HepG2 (cell line): ENCODE measurements around the gene ADCY9. TPM values are rescaled to one million over a fixed set of nuclear protein-coding genes. Genes with fewer than 3 reads are reported as not detected.

Experiments used
- FOXK2 ChIP-seq: fragments of 450-650 bp; IDR thresholded peaks from 2 replicates; pipeline ENCODE4 v1.6.1; 2016
- GABPB1 ChIP-seq: IDR thresholded peaks from 2 replicates; pipeline ENCODE4 v1.6.1; 2016; ENCODE audit warnings: mild to moderate bottlenecking, missing genetic modification reagents, moderate library complexity, missing compliant biosample characterization
- JUN ChIP-seq: sonication (generic); formaldehyde crosslinking; IDR thresholded peaks from 2 replicates; pipeline ENCODE4 v1.4.0; 2020; ENCODE audit warnings: mild to moderate bottlenecking, missing genetic modification reagents
- RAD21 ChIP-seq: fragments of 450-650 bp; formaldehyde crosslinking; IDR thresholded peaks from 2 replicates; pipeline ENCODE4 v1.5.0; 2020; ENCODE audit warnings: mild to moderate bottlenecking
- U2AF2 ChIP-seq: fragments of 200-400 bp; formaldehyde crosslinking; IDR thresholded peaks from 2 replicates; pipeline ENCODE4 v1.6.1; 2017; ENCODE audit warnings: low read depth, mild to moderate bottlenecking, low read length
- ZFY ChIP-seq: sonication (generic); formaldehyde crosslinking; IDR thresholded peaks from 2 replicates; pipeline ENCODE4 v1.4.0; 2020; ENCODE audit warnings: missing genetic modification reagents
- ZNF225 ChIP-seq: sonication (generic); formaldehyde crosslinking; IDR thresholded peaks from 2 replicates; pipeline ENCODE4 v1.4.0; 2020; ENCODE audit warnings: mild to moderate bottlenecking, missing genetic modification reagents
- ZNF230 ChIP-seq: sonication (generic); formaldehyde crosslinking; IDR thresholded peaks from 2 replicates; pipeline ENCODE4 v1.4.0; 2020; ENCODE audit warnings: mild to moderate bottlenecking, missing genetic modification reagents
- ZNF260 ChIP-seq: sonication (generic); formaldehyde crosslinking; IDR thresholded peaks from 2 replicates; pipeline ENCODE4 v1.4.0; 2020; ENCODE audit warnings: missing genetic modification reagents, low read depth, mild to moderate bottlenecking, borderline replicate concordance
- ZNF274 ChIP-seq: sonication (generic); formaldehyde crosslinking; IDR thresholded peaks from 2 replicates; pipeline ENCODE4 v1.5.1; 2020; ENCODE audit warnings: mild to moderate bottlenecking, missing genetic modification reagents
- ZNF75D ChIP-seq: sonication (generic); formaldehyde crosslinking; IDR thresholded peaks from 2 replicates; pipeline ENCODE4 v1.8.1; 2023; ENCODE audit warnings: missing genetic modification reagents, mild to moderate bottlenecking, borderline replicate concordance
- ZNF773 ChIP-seq: sonication (generic); formaldehyde crosslinking; IDR thresholded peaks from 2 replicates; pipeline ENCODE4 v1.4.0; 2020; ENCODE audit warnings: missing genetic modification reagents, borderline replicate concordance
- polyA plus RNA-seq, 8 experiments: library from polyadenylated mRNA; depleted of rRNA in 3 of 8; stranded (reverse) in 7 of 8; unstranded in 1 of 8; fragments of >200 nt; fragmentation: Illumina TruSeq in 4 of 8; extraction: Trizol in 4 of 8; gene quantifications; 2 replicates each; pipeline versions ENCODE4 v1.2.1 to v1.2.3, GENCODE V29; 2011 to 2016; ENCODE audit warnings: low read depth in 4 of 8, missing spikeins in 1 of 8, mixed read lengths in 1 of 8; ENCODE audit not compliant: insufficient read depth in 1 of 8
- total RNA-seq, 5 experiments: library from RNA; depleted of rRNA; stranded (reverse); fragments of >200 nt; fragmentation: Illumina TruSeq; extraction: Trizol; gene quantifications; 2 replicates each; pipeline ENCODE4 v1.2.3, GENCODE V29; 2016; ENCODE audit warnings: low read depth in 1 of 5
- TF ChIP-seq, protein P1 (sequence below): conservative IDR thresholded peaks from 2 replicates; pipeline ENCODE4 v1.6.1; 2018; ENCODE audit warnings: missing genetic modification reagents
- TF ChIP-seq, protein P2 (sequence below): sonication (generic); formaldehyde crosslinking; IDR thresholded peaks from 2 replicates; pipeline ENCODE4 v1.4.0; 2020; ENCODE audit warnings: mild to moderate bottlenecking, missing genetic modification reagents
- TF ChIP-seq, protein P3 (sequence below): sonication (generic); formaldehyde crosslinking; IDR thresholded peaks from 2 replicates; pipeline ENCODE4 v1.5.1; 2020; ENCODE audit warnings: mild to moderate bottlenecking, missing genetic modification reagents, moderate library complexity
- TF ChIP-seq, protein P4 (sequence below): sonication (generic); formaldehyde crosslinking; IDR thresholded peaks from 2 replicates; pipeline ENCODE4 v1.5.0; 2020; ENCODE audit warnings: mild to moderate bottlenecking, low read depth, missing genetic modification reagents, borderline replicate concordance
- TF ChIP-seq, protein P5 (sequence below): sonication (generic); formaldehyde crosslinking; IDR thresholded peaks from 2 replicates; pipeline ENCODE4 v1.4.0; 2020; ENCODE audit warnings: missing genetic modification reagents, borderline replicate concordance
- TF ChIP-seq, protein P6 (sequence below): sonication (generic); formaldehyde crosslinking; IDR thresholded peaks from 2 replicates; pipeline ENCODE4 v1.8.1; 2023; ENCODE audit warnings: mild to moderate bottlenecking, moderate library complexity, missing genetic modification reagents

ADCY9 gene
- total and polyA plus RNA-seq, 2 of the 13 experiments (the other 11 are each of a cell fraction or from before 2014, with no cell fraction given), result 11.2 to 13.9 TPM

DNA sequence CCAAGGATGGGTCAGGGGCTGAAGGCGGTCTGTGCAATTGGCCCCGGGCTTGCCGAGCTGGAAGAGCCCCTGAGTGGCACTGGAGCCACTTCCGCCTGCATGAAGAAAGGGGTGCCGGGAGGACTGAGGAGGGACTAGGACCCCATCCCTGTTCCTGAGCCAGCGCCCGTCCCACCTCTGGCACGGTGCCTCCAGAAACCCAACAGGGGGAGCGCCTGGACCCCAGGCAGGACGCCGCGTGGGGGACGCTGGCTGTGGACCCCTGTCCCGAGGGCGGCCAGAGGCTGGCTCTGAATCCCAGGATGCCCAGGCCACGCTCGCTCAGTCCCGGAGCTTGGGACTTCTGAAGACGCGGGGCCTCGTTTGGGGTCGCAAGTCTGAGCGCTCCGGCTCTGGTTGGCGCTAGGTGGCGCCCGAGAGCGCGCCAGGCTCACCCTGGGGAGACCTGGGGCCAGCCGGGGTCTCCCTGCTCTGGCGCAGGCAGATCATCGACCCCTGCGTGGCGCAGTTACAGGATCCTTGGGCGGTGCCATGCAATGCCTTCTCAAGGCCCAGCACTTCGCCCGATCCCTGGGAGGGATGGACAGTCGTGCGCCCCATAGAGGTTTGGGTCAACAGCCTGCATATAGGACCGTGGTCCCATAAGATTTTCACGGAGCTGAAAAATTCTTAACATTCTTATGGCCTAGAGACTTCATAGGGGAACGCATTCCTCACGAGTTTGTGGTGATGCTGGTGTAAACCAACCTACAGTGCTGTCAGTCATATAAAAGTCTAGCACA is 177.2 kb downstream of the ADCY9 start (continued):
- TF ChIP-seq, protein P1, sequence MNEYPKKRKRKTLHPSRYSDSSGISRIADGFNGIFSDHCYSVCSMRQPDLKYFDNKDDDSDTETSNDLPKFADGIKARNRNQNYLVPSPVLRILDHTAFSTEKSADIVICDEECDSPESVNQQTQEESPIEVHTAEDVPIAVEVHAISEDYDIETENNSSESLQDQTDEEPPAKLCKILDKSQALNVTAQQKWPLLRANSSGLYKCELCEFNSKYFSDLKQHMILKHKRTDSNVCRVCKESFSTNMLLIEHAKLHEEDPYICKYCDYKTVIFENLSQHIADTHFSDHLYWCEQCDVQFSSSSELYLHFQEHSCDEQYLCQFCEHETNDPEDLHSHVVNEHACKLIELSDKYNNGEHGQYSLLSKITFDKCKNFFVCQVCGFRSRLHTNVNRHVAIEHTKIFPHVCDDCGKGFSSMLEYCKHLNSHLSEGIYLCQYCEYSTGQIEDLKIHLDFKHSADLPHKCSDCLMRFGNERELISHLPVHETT (CRISPR knock-in tag), result no peak
- TF ChIP-seq GABPB1 (CRISPR knock-in tag) (peak; percentile 58; the same call in 1 of the 2 replicates), ZNF75D (CRISPR knock-in tag) (no peak), FOXK2 (no peak), JUN (no peak), ZNF230 (CRISPR knock-in tag) (no peak), ZNF225 (CRISPR knock-in tag) (no peak), RAD21 (CRISPR knock-in tag) (peak; percentile 83), ZNF773 (CRISPR knock-in tag) (peak; percentile 66; the same call in 1 of the 2 replicates), ZNF260 (CRISPR knock-in tag) (no peak), ZNF274 (CRISPR knock-in tag) (no peak; the same call in 1 of the 2 replicates), ZFY (CRISPR knock-in tag) (peak; percentile 41; the same call in 1 of the 2 replicates), U2AF2 (no peak)
- TF ChIP-seq, protein P2, sequence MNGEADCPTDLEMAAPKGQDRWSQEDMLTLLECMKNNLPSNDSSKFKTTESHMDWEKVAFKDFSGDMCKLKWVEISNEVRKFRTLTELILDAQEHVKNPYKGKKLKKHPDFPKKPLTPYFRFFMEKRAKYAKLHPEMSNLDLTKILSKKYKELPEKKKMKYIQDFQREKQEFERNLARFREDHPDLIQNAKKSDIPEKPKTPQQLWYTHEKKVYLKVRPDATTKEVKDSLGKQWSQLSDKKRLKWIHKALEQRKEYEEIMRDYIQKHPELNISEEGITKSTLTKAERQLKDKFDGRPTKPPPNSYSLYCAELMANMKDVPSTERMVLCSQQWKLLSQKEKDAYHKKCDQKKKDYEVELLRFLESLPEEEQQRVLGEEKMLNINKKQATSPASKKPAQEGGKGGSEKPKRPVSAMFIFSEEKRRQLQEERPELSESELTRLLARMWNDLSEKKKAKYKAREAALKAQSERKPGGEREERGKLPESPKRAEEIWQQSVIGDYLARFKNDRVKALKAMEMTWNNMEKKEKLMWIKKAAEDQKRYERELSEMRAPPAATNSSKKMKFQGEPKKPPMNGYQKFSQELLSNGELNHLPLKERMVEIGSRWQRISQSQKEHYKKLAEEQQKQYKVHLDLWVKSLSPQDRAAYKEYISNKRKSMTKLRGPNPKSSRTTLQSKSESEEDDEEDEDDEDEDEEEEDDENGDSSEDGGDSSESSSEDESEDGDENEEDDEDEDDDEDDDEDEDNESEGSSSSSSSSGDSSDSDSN (CRISPR knock-in tag), result peak; percentile 41; the same call in 1 of the 2 replicates
- TF ChIP-seq, protein P3, sequence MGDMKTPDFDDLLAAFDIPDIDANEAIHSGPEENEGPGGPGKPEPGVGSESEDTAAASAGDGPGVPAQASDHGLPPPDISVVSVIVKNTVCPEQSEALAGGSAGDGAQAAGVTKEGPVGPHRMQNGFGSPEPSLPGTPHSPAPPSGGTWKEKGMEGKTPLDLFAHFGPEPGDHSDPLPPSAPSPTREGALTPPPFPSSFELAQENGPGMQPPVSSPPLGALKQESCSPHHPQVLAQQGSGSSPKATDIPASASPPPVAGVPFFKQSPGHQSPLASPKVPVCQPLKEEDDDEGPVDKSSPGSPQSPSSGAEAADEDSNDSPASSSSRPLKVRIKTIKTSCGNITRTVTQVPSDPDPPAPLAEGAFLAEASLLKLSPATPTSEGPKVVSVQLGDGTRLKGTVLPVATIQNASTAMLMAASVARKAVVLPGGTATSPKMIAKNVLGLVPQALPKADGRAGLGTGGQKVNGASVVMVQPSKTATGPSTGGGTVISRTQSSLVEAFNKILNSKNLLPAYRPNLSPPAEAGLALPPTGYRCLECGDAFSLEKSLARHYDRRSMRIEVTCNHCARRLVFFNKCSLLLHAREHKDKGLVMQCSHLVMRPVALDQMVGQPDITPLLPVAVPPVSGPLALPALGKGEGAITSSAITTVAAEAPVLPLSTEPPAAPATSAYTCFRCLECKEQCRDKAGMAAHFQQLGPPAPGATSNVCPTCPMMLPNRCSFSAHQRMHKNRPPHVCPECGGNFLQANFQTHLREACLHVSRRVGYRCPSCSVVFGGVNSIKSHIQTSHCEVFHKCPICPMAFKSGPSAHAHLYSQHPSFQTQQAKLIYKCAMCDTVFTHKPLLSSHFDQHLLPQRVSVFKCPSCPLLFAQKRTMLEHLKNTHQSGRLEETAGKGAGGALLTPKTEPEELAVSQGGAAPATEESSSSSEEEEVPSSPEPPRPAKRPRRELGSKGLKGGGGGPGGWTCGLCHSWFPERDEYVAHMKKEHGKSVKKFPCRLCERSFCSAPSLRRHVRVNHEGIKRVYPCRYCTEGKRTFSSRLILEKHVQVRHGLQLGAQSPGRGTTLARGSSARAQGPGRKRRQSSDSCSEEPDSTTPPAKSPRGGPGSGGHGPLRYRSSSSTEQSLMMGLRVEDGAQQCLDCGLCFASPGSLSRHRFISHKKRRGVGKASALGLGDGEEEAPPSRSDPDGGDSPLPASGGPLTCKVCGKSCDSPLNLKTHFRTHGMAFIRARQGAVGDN (CRISPR knock-in tag), result peak; percentile 66
- TF ChIP-seq, protein P4, sequence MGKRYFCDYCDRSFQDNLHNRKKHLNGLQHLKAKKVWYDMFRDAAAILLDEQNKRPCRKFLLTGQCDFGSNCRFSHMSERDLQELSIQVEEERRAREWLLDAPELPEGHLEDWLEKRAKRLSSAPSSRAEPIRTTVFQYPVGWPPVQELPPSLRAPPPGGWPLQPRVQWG (CRISPR knock-in tag), result no peak
- TF ChIP-seq, protein P5, sequence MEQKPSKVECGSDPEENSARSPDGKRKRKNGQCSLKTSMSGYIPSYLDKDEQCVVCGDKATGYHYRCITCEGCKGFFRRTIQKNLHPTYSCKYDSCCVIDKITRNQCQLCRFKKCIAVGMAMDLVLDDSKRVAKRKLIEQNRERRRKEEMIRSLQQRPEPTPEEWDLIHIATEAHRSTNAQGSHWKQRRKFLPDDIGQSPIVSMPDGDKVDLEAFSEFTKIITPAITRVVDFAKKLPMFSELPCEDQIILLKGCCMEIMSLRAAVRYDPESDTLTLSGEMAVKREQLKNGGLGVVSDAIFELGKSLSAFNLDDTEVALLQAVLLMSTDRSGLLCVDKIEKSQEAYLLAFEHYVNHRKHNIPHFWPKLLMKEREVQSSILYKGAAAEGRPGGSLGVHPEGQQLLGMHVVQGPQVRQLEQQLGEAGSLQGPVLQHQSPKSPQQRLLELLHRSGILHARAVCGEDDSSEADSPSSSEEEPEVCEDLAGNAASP (CRISPR knock-in tag), result peak; percentile 44; the same call in 1 of the 2 replicates
- TF ChIP-seq, protein P6, sequence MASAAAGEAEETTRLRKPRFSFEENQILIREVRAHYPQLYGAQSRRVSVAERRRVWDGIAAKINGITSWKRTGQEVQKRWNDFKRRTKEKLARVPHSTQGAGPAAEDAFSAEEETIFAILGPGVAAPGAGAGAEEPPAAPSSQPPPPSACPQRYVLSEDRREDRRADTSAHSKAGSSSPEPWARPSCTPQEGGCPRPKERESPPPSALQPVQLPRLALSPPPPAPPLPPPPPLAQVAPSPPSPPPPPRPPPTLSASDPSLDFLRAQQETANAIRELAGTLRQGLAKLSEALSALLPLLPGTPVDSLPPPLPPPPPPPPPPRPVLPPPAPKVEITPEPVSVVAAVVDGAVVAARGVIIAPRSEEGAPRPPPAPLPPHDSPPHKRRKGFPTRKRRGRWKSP, result peak; percentile 79
